Breast epithelium (tissue), 4 donors: Measurements from ENCODE around the gene TSHZ3. TPM values are rescaled to one million over a fixed set of nuclear protein-coding genes. Genes with fewer than 3 reads are reported as not detected.

Source experiments
- DNase-seq, 2 donors: peaks; one replicate each; pipeline ENCODE4 v3.0.0-alpha.2; 2019; ENCODE audit warnings: low spot score in 2 of 2
- H3K27ac ChIP-seq, 2 donors: fragments of 200-600 bp; sonication (generic) in 1 of 2; one replicate each; pipeline ENCODE4 v1.5.1; 2016 to 2019; ENCODE audit warnings: mild to moderate bottlenecking in 1 of 2
- H3K27me3 ChIP-seq, 2 donors: fragments of 200-600 bp; sonication (generic) in 1 of 2; one replicate each; pipeline versions ENCODE4 v1.5.1 to v1.6.0; 2017 to 2019; ENCODE audit warnings: control low read depth in 1 of 2, mild to moderate bottlenecking in 1 of 2
- H3K36me3 ChIP-seq: fragments of 200-600 bp; one replicate; pipeline ENCODE4 v1.5.1; 2019
- H3K4me1 ChIP-seq, 2 donors: fragments of 200-600 bp; sonication (generic); one replicate each; pipeline ENCODE4 v1.5.1; 2016 to 2019; ENCODE audit warnings: control low read depth in 1 of 2
- H3K4me3 ChIP-seq, 3 donors: fragments of 200-600 bp; sonication (generic); 1 replicate in 2 of 3; 2 replicates in 1 of 3; pipeline ENCODE4 v1.5.1; 2016 to 2019; ENCODE audit warnings: mild to moderate bottlenecking in 3 of 3, moderate library complexity in 2 of 3
- H3K9me3 ChIP-seq, 2 donors: fragments of 200-600 bp; sonication (generic) in 1 of 2; one replicate each; pipeline ENCODE4 v1.5.1; 2016 to 2019; ENCODE audit warnings: control low read depth in 1 of 2
- CTCF ChIP-seq, 3 donors: fragments of 450-650 bp; IDR thresholded peaks; one replicate each; pipeline ENCODE4 v1.5.1; 2016 to 2017; ENCODE audit warnings: antibody characterized with exemption in 3 of 3, mild to moderate bottlenecking in 3 of 3, moderate library complexity in 3 of 3
- POLR2A ChIP-seq: fragments of 450-650 bp; IDR thresholded peaks from one replicate; pipeline ENCODE4 v1.6.1; 2016; ENCODE audit warnings: antibody characterized with exemption, mild to moderate bottlenecking, moderate library complexity
- POLR2AphosphoS5 ChIP-seq, 3 donors: sonication (generic); formaldehyde crosslinking; IDR thresholded peaks; one replicate each; pipeline ENCODE4 v1.6.1; 2017; ENCODE audit warnings: antibody characterized with exemption in 3 of 3
- intact Hi-C: fragments of 100-400 bp; cut with DNase I; formaldehyde crosslinking; loops from one replicate; pipeline ENCODE4 v1.15.1; 2023; ENCODE audit warnings: low total_unique reads
- total RNA-seq, 3 donors: library from RNA; depleted of rRNA; stranded (reverse); fragments of >200 nt; gene quantifications; one replicate each; pipeline ENCODE4 v1.1.0, GENCODE V29; 2016

Gene TSHZ3
- total RNA-seq, 3 donors from 2014 or later: 3.7 to 9.8 (median 8.3) TPM

- no peak overlapping the region for H3K4me3 ChIP-seq
- intact Hi-C loops: no loop called here
- H3K36me3 ChIP-seq: no peaks in the 10 kb centered on the region
- DNase-seq: no peak
- no peaks in the 10 kb centered on the region for H3K9me3 ChIP-seq
- H3K4me1 ChIP-seq: no peaks in the 10 kb centered on the region
- no peaks in the 10 kb centered on the region for H3K27me3 ChIP-seq
- TF ChIP-seq POLR2A: no peak
- no peak for TF ChIP-seq CTCF (IDR thresholded peaks at IDR 0.05)
- no peak for TF ChIP-seq POLR2AphosphoS5 (IDR thresholded peaks at IDR 0.05)
- H3K27ac ChIP-seq: no peak overlapping the region
These were observed 91.7 kb downstream of the TSHZ3 start for GRCh38 chr19:31257426-31258130.

- Histone ChIP-seq H3K27me3 (no peaks in the 10 kb centered on the region), H3K9me3 (no peaks in the 10 kb centered on the region), H3K27ac (no peak overlapping the region), H3K4me3 (no peak overlapping the region), H3K36me3 (no peaks in the 10 kb centered on the region), H3K4me1 (no peaks in the 10 kb centered on the region)
- intact Hi-C loops: no loop called here
- TF ChIP-seq CTCF (IDR thresholded peaks at IDR 0.05) (no peak), POLR2AphosphoS5 (IDR thresholded peaks at IDR 0.05) (no peak), POLR2A (no peak)
- DNase-seq: no peak
These were observed 92.2 kb downstream of the TSHZ3 start for GRCh38 chr19:31257025-31257424.

GRCh38 chr19:31256593-31256960 lies 92.7 kb downstream of the TSHZ3 start:
- Histone ChIP-seq H3K27me3 (no peaks in the 10 kb centered on the region), H3K4me1 (no peaks in the 10 kb centered on the region), H3K27ac (no peak overlapping the region), H3K9me3 (no peaks in the 10 kb centered on the region), H3K36me3 (no peaks in the 10 kb centered on the region), H3K4me3 (no peak overlapping the region)
- intact Hi-C loops: no loop called here
- DNase-seq: no peak
- TF ChIP-seq POLR2AphosphoS5 (IDR thresholded peaks at IDR 0.05) (no peak), CTCF (IDR thresholded peaks at IDR 0.05) (no peak), POLR2A (no peak)

- no peaks in the 10 kb centered on the region for H3K27me3 ChIP-seq
- no peak overlapping the region for H3K27ac ChIP-seq
- H3K4me1 ChIP-seq: no peaks in the 10 kb centered on the region
- H3K36me3 ChIP-seq: no peaks in the 10 kb centered on the region
- no peak for DNase-seq
- intact Hi-C loops: no loop called here
- H3K9me3 ChIP-seq: no peaks in the 10 kb centered on the region
- TF ChIP-seq CTCF (IDR thresholded peaks at IDR 0.05): no peak
- TF ChIP-seq POLR2AphosphoS5 (IDR thresholded peaks at IDR 0.05): no peak
- no peak for TF ChIP-seq POLR2A
- H3K4me3 ChIP-seq: no peak overlapping the region
These were observed 93.2 kb downstream of the TSHZ3 start for GRCh38 chr19:31255831-31256592.

- no peaks in the 10 kb centered on the region for H3K36me3 ChIP-seq
- no peak overlapping the region for H3K4me3 ChIP-seq
- no peaks in the 10 kb centered on the region for H3K27me3 ChIP-seq
- H3K9me3 ChIP-seq: no peaks in the 10 kb centered on the region
- no peak overlapping the region for H3K27ac ChIP-seq
- intact Hi-C loops: no loop called here
- TF ChIP-seq POLR2AphosphoS5 (IDR thresholded peaks at IDR 0.05): no peak
- TF ChIP-seq CTCF (IDR thresholded peaks at IDR 0.05): no peak
- TF ChIP-seq POLR2A: no peak
- no peaks in the 10 kb centered on the region for H3K4me1 ChIP-seq
- DNase-seq: no peak
These were observed 93.9 kb downstream of the TSHZ3 start for GRCh38 chr19:31255174-31255799.
